AG08395 (cell line): ENCODE results near the gene FCHSD2.
"Not testable (repeated sequence)": the region's sequence is repeated elsewhere in the genome, so short reads cannot be mapped to it uniquely, and the experiment has no call there.

Experiments
- DNase-seq: peaks from one replicate; pipeline ENCODE4 v3.0.0; 2012; ENCODE audit warnings: mixed read lengths, low spot score

The FCHSD2 gene

GRCh38 chr11:73151416-73151815 is 9.3 kb upstream of the FCHSD2 start:
- no peak for DNase-seq

DNA sequence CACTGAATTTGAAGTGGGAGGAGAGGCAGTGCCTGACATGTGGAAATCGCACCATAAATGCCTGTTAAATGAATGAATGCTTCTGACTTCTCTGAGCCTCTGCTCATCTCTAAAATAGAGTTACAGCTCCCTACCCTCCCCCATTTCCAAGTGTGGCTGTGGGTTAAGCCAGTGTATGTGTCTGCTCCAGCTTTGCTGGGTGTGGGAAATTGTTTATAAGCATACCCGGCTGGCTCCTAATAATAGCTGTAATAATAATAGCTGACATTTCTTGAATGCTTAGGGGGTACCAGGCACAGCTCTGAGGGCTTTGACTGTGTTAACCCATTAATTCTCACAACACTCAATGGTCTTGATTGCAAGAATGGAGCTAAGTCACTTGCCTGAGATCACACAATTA is 7.0 kb upstream of the FCHSD2 start:
- DNase-seq = no peak

DNA sequence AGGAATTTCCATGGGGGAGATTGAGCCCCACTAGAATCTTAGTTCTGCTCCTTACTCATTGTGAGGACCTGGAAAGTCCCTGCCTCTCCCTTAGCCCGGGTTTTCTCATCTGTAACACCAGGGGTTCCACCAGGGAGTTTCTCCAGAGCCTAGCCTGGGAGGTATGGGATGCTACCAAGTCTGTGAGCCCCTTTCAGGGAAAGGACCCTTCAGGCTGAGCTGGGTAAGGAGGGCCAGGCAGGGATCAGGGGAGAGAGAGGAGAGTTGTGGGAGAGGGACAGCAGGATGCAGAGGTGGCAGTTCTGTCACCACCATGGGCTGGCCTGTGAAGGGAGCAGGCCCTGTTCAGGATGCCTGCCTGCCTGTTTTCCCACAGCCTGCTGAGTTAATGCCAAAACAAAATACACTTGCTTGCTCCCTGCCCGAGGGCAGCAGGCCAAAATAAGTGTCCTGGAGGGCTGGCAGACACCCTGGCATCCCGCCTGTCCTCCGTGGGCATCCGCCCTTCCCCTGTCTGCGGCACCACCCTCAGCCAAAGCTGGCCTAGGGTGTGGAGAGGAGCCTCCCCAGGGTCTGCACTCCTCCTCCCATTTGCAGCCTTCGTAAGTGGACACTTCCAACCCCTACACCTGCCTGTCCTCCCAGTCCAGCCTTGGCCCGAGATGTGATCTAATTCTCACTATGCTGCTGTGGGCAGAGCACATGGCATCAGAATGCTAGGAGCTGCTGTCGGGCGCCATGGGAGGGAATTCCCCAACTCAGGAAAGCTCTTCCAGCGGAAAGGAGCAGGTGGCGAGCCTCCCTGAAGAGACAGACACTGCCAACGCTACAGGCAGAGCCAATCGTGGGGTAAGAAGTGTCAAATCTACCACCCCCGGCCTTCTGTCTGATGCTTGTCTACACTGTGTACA is 5.9 kb upstream of the FCHSD2 start:
- DNase-seq = no peak

GRCh38 chr11:73145986-73146575 is 4.0 kb upstream of the FCHSD2 start:
- DNase-seq = no peak

GRCh38 chr11:73143126-73143838 is 1.2 kb upstream of the FCHSD2 start:
- no peak for DNase-seq

DNA sequence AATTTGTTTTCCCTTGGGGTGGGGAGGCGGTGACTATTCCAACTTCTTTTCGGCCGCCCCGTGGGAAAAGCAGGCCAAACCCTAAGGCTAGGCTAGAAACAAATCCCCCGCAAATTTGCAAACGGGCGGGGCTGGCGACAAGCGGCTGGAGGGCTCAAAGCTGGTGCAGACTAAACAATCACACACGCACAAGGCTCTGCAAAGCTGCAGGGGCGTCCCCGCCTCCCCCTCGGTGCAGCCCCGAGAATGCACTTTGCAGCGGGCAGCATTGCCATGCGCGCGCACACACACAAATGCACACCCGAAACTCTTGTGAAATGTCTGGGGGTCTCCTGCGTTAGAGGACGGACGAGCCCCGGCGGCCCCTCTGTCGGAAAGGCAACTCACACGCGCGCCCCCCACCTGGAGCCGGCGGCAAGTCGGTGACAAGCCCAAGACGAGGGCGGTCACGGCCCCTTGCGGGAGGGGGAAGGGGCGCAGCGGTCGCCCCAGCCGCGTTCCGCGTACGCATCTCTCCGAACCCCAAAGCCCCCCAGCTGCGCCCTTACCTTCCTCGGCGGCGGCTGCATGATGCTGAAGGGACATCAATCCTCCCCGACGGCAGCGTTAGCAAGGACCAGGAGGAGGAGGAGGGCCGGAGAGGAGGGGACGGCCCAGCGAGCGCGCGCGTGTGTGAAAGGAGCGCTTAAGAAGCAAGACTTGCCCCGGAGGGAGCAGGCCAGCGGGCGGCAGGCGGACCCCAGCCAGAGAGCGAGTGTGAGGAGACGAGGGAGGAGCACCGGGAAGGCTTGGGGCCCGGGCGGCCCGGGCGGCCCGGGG is 600 bp downstream of the FCHSD2 start:
- peak; percentile 66 for DNase-seq

DNA sequence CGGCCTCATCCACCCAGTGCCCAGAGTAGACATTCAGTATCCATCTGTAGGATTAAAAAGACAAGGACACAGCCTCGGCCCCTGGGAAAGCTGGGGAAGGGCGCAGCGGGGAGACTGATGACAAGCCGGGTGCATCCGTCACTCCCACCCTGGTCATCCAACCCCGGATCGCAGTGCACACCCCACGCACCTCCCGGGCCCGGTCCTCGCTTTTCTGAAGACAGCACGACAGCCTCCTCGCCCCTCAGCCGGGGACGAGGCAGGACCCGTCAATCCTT is 1.1 kb downstream of the FCHSD2 start:
- peak; percentile 25 for DNase-seq

DNA sequence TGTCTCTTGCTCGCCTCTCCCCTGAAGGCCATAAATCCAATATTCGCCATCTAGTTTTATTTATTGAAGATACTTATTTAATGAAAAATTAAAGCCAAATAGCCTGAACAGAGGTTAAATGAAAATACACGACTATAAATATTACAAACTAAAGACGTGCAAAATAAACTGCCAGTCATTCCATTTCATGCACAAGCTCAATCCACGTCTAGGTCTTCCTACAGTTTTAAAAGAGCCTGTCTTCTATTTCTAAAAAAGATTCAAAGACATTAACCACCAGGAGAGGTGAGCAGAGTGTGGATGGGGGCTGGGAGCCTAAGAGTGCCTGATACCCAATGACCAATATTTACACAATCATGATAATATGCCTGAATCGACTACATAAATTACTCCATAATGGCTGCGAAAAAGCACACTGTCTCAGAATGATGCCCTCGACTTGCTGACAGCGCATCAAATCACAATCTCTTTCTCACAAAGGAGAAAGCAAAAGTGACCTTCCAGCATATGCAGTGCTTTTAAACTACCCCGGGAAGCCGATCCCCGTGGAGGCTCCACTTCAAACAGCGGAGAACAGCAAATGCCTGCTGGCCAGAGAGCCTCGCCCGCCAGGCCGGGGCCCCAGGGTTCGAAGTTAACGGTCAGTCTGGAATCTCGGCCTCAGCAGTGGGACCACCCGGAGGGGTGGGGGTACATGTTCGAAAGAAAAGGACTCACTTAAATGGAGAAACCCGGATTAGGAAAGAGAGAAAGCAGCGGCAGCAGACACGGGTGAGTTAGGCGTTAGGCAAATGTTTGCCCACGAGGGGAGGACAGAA is 1.7 kb downstream of the FCHSD2 start:
- DNase-seq = peak; percentile 48

DNA sequence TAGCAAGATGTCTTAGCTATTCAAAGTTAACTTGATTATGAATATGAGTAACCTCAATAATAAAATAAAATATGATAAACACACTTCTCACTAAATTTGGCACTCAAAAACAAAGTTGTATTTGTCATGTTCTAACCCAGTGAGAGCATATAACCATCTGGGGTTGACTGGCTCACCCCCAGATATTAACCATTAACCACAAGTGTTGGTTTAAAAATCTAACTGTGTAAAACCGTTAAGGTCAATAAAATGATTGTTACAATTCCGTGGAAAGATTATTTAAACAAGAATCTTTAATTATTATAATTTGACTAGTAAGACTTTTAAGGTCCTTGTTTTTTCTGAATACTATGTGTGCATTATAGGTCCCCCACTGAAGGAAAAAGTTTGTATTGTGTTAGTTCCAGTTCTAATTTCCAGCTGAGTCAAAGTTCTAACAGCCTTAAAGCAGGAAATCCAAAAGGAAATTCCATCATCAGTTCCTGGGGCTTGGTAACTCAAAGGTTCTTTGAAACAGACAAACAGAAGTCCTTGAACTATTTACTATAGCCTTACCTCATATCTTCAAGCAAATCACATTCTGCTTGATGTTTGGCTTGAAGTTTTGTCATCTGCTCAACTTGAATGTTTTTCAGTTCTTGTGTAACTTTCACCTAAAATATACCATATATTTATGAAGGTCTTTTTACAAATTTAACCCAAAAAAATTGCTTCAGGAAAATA is 2.5 kb downstream of the FCHSD2 start:
- DNase-seq = peak; percentile 33

- DNase-seq = no peak
Observed at GRCh38 chr11:73137944-73138274, 4.2 kb downstream of the FCHSD2 start.

DNA sequence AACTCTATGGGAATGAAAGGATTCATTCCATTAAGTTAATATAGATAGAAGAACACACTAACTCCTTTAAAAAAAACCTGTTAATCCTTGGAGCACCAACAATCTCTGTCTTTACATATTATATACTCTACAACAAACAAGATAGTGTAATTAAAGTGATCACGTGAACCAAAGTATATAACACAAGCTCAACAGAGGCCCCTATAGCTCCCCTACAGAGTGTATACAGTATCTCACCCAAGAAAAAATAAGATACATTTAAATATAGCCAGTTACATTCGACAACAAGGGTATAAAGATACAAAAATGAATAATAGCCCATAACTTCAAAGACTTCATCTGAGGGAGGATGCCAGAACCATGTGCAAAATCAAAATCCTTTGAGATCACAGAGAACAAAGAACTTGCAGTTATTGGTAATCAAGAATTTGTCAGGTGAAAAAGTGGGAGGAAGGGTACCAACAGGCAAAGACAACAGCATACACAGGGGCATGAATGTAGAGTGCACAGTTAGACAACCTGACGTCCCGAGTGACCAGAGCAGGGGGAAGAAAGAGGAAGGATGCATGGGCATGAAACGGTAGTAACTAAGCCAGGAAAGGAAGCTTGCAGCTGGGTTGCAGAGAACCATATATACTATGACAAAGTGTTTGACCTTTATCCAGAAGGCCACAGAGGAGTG is 4.7 kb downstream of the FCHSD2 start:
- DNase-seq = no peak

GRCh38 chr11:73136722-73137121 is 5.4 kb downstream of the FCHSD2 start:
- DNase-seq = not testable (repeated sequence)

DNA sequence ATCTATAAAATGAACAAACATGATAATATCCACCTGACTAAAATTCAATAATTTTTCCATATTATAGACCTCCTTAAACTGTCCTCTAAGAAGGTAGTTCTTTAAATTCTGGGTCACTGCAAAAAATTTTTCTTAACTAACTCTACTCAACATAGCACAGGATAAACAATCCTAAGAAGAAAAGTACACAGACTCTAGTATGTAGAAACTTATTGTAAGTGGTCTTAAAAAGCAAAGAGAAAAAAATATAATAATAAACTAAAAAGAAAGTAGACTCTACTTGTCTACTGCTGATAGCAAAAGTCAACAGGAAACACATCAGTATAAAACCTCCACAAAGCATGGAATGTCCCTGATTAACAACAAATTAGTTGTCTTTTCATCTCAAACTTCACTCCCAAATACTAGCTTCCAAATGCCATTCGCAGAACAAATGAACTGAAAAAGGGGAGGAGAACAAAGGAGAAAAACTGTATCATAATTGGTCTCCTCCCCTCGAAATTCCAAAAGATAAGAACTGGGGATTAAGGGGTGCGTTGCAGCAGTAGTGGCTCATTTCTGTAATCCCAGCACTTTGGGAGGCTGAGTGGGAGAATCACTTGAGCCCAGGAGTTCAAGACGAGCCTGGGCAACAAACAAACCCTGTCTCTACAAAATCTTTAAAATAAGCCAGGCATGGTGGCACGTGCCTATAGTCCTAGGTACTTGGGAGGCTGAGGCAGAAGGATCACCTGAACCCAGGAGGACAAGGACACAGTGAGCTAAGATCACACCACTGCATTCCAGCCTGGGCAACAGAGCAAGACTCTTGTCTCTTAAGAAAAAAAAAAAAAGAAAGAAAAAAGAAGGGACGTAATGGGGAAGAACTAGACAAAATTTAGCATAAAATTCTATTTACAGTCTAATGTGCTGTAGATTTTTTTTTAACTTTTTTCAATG is 6.5 kb downstream of the FCHSD2 start:
- no peak for DNase-seq

DNA sequence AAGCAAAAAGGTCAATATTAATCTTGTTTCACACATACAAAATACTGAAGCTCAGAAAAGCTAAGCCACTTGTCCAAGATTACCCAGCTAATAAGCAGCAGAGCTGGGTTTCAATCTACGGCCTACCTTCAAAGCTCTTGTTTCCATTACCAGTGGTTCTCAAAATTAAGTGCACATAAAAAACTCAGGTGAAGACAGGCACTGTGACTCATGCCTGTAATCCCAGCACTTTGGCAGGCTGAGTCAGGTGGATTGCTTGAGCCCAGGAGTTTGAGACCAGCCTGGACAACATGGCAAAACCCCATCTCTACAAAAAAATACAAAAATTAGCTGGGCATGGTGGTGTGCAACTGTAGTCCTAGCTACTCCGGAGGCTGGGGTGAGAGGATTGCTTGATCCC is 9.8 kb downstream of the FCHSD2 start:
- not testable (repeated sequence) for DNase-seq

GRCh38 chr11:73130181-73130580 is 11.9 kb downstream of the FCHSD2 start:
- no peak for DNase-seq

DNA sequence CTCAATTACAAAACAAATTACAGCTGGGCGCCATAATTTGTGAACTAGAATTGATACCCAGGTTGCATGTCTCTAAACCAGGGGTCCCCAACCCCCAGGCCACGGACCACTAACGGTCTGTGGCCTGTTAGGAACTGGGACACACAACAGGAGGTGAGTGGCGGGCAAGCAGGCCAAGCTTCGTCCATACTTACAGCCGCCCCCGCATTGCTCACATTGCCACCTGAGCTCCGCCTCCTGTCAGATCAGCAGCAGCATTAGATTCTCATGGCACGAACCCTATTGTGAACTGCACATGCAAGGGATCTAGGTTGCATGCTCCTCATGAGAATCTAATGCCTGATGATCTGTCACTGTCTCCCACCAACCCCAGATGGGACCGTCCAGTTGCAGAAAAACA is 12.9 kb downstream of the FCHSD2 start:
- no peak for DNase-seq

GRCh38 chr11:73126804-73127480 is 15.2 kb downstream of the FCHSD2 start:
- DNase-seq = peak; percentile 10

- DNase-seq = no peak
Observed at GRCh38 chr11:73124800-73125199, 17.3 kb downstream of the FCHSD2 start.

- not testable (repeated sequence) for DNase-seq
Observed at GRCh38 chr11:73123892-73124291, 18.2 kb downstream of the FCHSD2 start.
